Body of pancreas (tissue), 4 donors: Measurements from ENCODE around the gene PPL.

Experiments used
- CTCF ChIP-seq, 7 experiments: fragments of 450-650 bp in 4 of 7; fragments of 200-600 bp in 3 of 7; sonication (generic) in 3 of 7; IDR thresholded peaks; one replicate each; pipeline ENCODE4 v1.5.1; 2016 to 2019; ENCODE audit warnings: antibody characterized with exemption in 7 of 7
- POLR2A ChIP-seq, 3 donors: fragments of 450-650 bp; IDR thresholded peaks; one replicate each; pipeline ENCODE4 v1.6.1; 2016; ENCODE audit warnings: antibody characterized with exemption in 3 of 3, mild to moderate bottlenecking in 2 of 3

DNA sequence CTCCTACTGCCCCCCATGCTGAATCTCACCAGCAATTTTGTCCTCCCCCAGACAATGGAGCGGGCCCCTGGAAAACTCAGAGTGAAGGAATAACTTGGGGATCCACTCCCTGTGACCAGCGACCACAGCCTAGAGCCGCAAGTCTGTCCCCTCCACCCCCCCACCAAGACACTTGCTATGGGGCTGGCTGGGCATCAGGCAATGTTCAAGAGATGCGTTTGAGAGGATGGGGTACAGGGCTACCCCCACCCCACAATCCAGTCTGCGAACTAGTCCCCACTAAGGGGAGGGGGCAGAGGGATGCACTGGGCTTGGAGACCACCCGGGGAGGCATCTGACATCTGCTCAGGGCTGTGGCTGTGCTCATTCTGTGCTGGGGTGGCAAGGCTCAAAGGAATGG is 2.4 kb downstream of the PPL start:
- TF ChIP-seq CTCF (IDR thresholded peaks at IDR 0.05) (no peak), POLR2A (IDR thresholded peaks at IDR 0.05) (no peak)
